Omental fat pad (tissue), 4 donors: ENCODE measurements around the gene RALGAPA1. TPM values are rescaled to one million over a fixed set of nuclear protein-coding genes. Genes with fewer than 3 reads are reported as not detected.

ENCODE experiments used
- ATAC-seq: fragments of 150-250 bp; one replicate; pipeline ENCODE4 v1.9.1; 2016; ENCODE audit warnings: mild to moderate bottlenecking, moderate library complexity; ENCODE audit not compliant: low FRiP score
- DNase-seq: peaks from one replicate; pipeline ENCODE4 v3.0.0-alpha.2; 2019; ENCODE audit warnings: low spot score
- CTCF ChIP-seq, 3 donors: fragments of 450-650 bp; IDR thresholded peaks; one replicate each; pipeline ENCODE4 v1.5.1; 2016 to 2017; ENCODE audit warnings: antibody characterized with exemption in 3 of 3, mild to moderate bottlenecking in 3 of 3, moderate library complexity in 2 of 3
- total RNA-seq, 4 donors: library from RNA; depleted of rRNA; stranded (reverse); fragments of >200 nt; gene quantifications; one replicate each; pipeline ENCODE4 v1.1.0, GENCODE V29; 2016

RALGAPA1 gene
- total RNA-seq, 4 donors from 2014 or later, result 43.5 to 79.0 (median 54.9) TPM

GRCh38 chr14:35708062-35708461 lies 101.0 kb downstream of the RALGAPA1 start:
- no peak for DNase-seq
- no peak for TF ChIP-seq CTCF (IDR thresholded peaks at IDR 0.05)
- no peak for ATAC-seq

- ATAC-seq (no peak), DNase-seq (no peak)
- no peak for TF ChIP-seq CTCF (IDR thresholded peaks at IDR 0.05)
These were observed 103.5 kb downstream of the RALGAPA1 start for GRCh38 chr14:35705636-35706035.

GRCh38 chr14:35704793-35705493 lies 104.2 kb downstream of the RALGAPA1 start:
- no peak for TF ChIP-seq CTCF (IDR thresholded peaks at IDR 0.05)
- DNase-seq (no peak), ATAC-seq (no peak)

- ATAC-seq (no peak), DNase-seq (no peak)
- no peak for TF ChIP-seq CTCF (IDR thresholded peaks at IDR 0.05)
These were observed 107.6 kb downstream of the RALGAPA1 start for GRCh38 chr14:35701531-35701930.

GRCh38 chr14:35699791-35700444 lies 109.2 kb downstream of the RALGAPA1 start:
- ATAC-seq (no peak), DNase-seq (no peak)
- no peak for TF ChIP-seq CTCF (IDR thresholded peaks at IDR 0.05)

GRCh38 chr14:35696575-35696974 lies 112.5 kb downstream of the RALGAPA1 start:
- no peak for ATAC-seq
- no peak for TF ChIP-seq CTCF (IDR thresholded peaks at IDR 0.05)
- no peak for DNase-seq

GRCh38 chr14:35696119-35696518 lies 113.0 kb downstream of the RALGAPA1 start:
- ATAC-seq, result no peak
- TF ChIP-seq CTCF (IDR thresholded peaks at IDR 0.05), result no peak
- no peak for DNase-seq
